ENCODE data around the gene PRSS36. TPM values are rescaled to one million over a fixed set of nuclear protein-coding genes. Genes with fewer than 3 reads are reported as not detected.

Gene PRSS36
- polyA plus RNA-seq, 3 donors: 3.1 to 4.2 (median 3.4) TPM

DNA sequence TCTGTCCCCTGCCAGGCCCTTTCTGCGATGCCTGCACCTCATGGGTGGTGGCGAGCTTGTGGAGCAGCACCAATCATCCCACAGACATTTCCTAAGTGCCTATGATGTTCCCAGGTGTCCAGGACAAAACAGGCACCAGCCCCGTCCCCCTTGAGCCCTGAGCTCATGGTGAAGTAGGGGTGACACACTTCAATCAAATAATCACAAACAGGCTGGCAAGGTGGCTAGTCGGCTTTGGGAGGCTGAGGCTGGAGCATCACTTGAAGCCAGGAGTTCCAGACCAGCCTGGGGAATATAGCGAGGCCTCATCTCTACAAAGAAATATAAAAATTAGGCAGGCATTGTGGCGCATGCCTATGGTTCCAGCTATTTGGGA, 13.6 kb downstream of the PRSS36 start:
- DNase-seq: no peak
- H3K27ac Mint-ChIP-seq: peak overlapping the region in 1 of 7 donors; percentile 9
- peaks cover 18 to 22% of the 10 kb centered on the region in 2 donors for H3K36me3 ChIP-seq (replicated peaks in 1 of 2; ENCODE audit: control insufficient read depth in 1 of 2, insufficient read depth in 2 of 2, low read length in 2 of 2)
- no peak overlapping the region for H3K27ac ChIP-seq (ENCODE audit: low read depth in 1 of 2, low read length in 2 of 2)
- peaks cover 35% of the 10 kb centered on the region for H3K4me1 Mint-ChIP-seq
- WGBS (ENCODE audit: insufficient coverage): 100% methylated on average over 4 of the region's 6 CpGs
- TF ChIP-seq, protein P1, sequence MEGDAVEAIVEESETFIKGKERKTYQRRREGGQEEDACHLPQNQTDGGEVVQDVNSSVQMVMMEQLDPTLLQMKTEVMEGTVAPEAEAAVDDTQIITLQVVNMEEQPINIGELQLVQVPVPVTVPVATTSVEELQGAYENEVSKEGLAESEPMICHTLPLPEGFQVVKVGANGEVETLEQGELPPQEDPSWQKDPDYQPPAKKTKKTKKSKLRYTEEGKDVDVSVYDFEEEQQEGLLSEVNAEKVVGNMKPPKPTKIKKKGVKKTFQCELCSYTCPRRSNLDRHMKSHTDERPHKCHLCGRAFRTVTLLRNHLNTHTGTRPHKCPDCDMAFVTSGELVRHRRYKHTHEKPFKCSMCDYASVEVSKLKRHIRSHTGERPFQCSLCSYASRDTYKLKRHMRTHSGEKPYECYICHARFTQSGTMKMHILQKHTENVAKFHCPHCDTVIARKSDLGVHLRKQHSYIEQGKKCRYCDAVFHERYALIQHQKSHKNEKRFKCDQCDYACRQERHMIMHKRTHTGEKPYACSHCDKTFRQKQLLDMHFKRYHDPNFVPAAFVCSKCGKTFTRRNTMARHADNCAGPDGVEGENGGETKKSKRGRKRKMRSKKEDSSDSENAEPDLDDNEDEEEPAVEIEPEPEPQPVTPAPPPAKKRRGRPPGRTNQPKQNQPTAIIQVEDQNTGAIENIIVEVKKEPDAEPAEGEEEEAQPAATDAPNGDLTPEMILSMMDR (IDR thresholded peaks at IDR 0.05): no peak
- H3K9me3 Mint-ChIP-seq: peaks cover 0 to 2% (median 0%) of the 10 kb centered on the region in 7 donors
- H3K4me1 ChIP-seq (ENCODE audit: control insufficient read depth in 1 of 2, insufficient read depth in 2 of 2, low read length in 2 of 2): peaks cover 35 to 54% of the 10 kb centered on the region in 2 donors
- intact Hi-C loops (cut with micrococcal nuclease): no loop called here
- H2AFZ ChIP-seq (ENCODE audit: insufficient read depth, low read depth, low read length, poor library complexity, severe bottlenecking): no peak overlapping the region
- H3K9ac ChIP-seq (ENCODE audit: insufficient read depth, low read length, poor library complexity, severe bottlenecking): no peak overlapping the region
- no peak overlapping the region for H3K4me3 Mint-ChIP-seq
- H3K4me2 ChIP-seq (replicated peaks; ENCODE audit: extremely low read depth, low read length, poor library complexity, severe bottlenecking): no peak overlapping the region
- H3K36me3 Mint-ChIP-seq: peaks cover 26 to 27% of the 10 kb centered on the region in 2 donors
- H3K27me3 Mint-ChIP-seq (ENCODE audit: low read depth in 3 of 3): peaks cover 0 to 1% (median 1%) of the 10 kb centered on the region in 3 donors
- H3K4me3 ChIP-seq (replicated peaks in 1 of 3; ENCODE audit: low read depth in 2 of 3, low read length in 3 of 3): no peak overlapping the region
- H3K27me3 ChIP-seq (ENCODE audit: control insufficient read depth in 2 of 2, insufficient read depth in 2 of 2, low read length in 2 of 2): no peaks in the 10 kb centered on the region
- H3K9me3 ChIP-seq (replicated peaks in 1 of 2; ENCODE audit: control insufficient read depth in 1 of 2, insufficient read depth in 1 of 2, low read length in 2 of 2): no peaks in the 10 kb centered on the region
- no peaks in the 10 kb centered on the region for H4K20me1 ChIP-seq (ENCODE audit: insufficient read depth, low read length)
- H3K79me2 ChIP-seq (ENCODE audit: insufficient read depth, low read length): no peaks in the 10 kb centered on the region

DNA sequence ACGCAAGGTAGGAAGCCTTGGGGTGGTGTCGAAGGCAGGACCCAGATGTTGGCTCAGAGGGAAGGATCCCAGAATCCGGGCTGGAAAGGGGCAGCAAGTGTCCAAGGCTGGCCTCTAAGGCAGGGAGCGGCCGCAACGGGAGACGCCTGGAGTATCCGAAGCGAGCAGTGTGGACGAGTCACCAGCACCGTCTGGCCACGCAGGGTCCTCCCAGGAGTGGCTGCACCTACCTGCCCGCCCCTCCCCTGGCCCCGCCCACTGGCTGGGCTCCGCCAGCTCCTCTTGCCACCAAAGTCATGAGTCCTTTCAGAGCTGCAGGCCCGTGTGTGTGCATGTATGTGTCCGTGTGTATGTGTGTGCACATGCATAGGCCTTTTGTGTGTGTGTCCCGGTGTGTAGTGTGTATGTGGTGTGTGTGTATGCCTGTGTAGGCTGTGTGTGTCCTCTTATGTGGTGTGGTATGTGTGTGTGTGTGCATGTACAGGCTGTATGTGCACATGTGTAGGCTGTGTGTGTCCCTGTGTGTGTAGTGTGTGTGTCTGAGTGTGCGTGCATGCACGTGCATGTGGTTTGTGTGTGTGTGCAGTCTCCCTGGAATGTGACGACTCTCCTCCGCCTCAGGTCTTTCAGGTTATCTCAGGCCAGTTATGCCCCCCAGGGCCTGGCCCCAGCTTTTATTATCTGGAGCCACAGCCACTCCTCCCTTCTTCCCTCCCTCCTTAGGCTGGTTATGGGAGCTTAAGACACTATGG, 14.2 kb downstream of the PRSS36 start, which contains the start of gene PRSS8:
Gene PRSS8 (minus strand): TSS at position 193 of the 752 bp plus-strand sequence. CDS start 229 bp downstream, outside the sequence.
- H3K4me3 ChIP-seq (replicated peaks in 1 of 3; ENCODE audit: low read depth in 2 of 3, low read length in 3 of 3): peak within 1 kb of the TSS in 1 of 3 experiments; percentile 8
- H3K27ac ChIP-seq (ENCODE audit: low read depth in 1 of 2, low read length in 2 of 2): peak within 1 kb of the TSS in 1 of 2 donors; percentile 65
- no peak within 1 kb of the TSS for H2AFZ ChIP-seq (ENCODE audit: insufficient read depth, low read depth, low read length, poor library complexity, severe bottlenecking)
- H3K9me3 Mint-ChIP-seq: peaks cover 0 to 2% (median 0%) of the 10 kb centered on the region in 7 donors
- peak within 1 kb of the TSS; percentile 60 to 91 (median 82) for H3K27ac Mint-ChIP-seq
- H3K4me1 ChIP-seq (ENCODE audit: control insufficient read depth in 1 of 2, insufficient read depth in 2 of 2, low read length in 2 of 2): peaks cover 34 to 54% of the 10 kb centered on the region in 2 donors
- no peaks in the 10 kb centered on the region for H4K20me1 ChIP-seq (ENCODE audit: insufficient read depth, low read length)
- H3K79me2 ChIP-seq (ENCODE audit: insufficient read depth, low read length): no peaks in the 10 kb centered on the region
- no peak within 1 kb of the TSS for H3K9ac ChIP-seq (ENCODE audit: insufficient read depth, low read length, poor library complexity, severe bottlenecking)
- TF ChIP-seq, protein P1 (IDR thresholded peaks at IDR 0.05): no peak
- peak within 1 kb of the TSS in 1 of 2 donors; percentile 46 for H3K4me3 Mint-ChIP-seq
- H3K27me3 ChIP-seq (ENCODE audit: control insufficient read depth in 2 of 2, insufficient read depth in 2 of 2, low read length in 2 of 2): no peaks in the 10 kb centered on the region
- peaks cover 0 to 1% (median 1%) of the 10 kb centered on the region in 3 donors for H3K27me3 Mint-ChIP-seq (ENCODE audit: low read depth in 3 of 3)
- H3K4me2 ChIP-seq (replicated peaks; ENCODE audit: extremely low read depth, low read length, poor library complexity, severe bottlenecking): peak within 1 kb of the TSS; percentile 25
- peaks cover 30 to 33% of the 10 kb centered on the region in 2 donors for H3K36me3 Mint-ChIP-seq
- intact Hi-C loops (cut with micrococcal nuclease): no loop called here
- peak in 1 of 3 donors; percentile 5 for DNase-seq
- no peaks in the 10 kb centered on the region for H3K9me3 ChIP-seq (replicated peaks in 1 of 2; ENCODE audit: control insufficient read depth in 1 of 2, insufficient read depth in 1 of 2, low read length in 2 of 2)
- 92% methylated on average over 17 of the region's 22 CpGs for WGBS (ENCODE audit: insufficient coverage)
- peaks cover 34% of the 10 kb centered on the region for H3K4me1 Mint-ChIP-seq
- peaks cover 23 to 27% of the 10 kb centered on the region in 2 donors for H3K36me3 ChIP-seq (replicated peaks in 1 of 2; ENCODE audit: control insufficient read depth in 1 of 2, insufficient read depth in 2 of 2, low read length in 2 of 2)
